ENCODE measurements around the gene MN1.

GRCh38 chr22:27811778-27812177, 10.2 kb upstream of the MN1 start:
- TF ChIP-seq POLR2A (IDR thresholded peaks at IDR 0.05; ENCODE audit: low read length) (no peak), CBX2 (IDR thresholded peaks at IDR 0.05; ENCODE audit: borderline replicate concordance, low read depth) (no peak), CBX8 (IDR thresholded peaks at IDR 0.05) (no peak), KDM1A (IDR thresholded peaks at IDR 0.05; ENCODE audit: low read depth) (no peak), POLR2AphosphoS2 (conservative IDR thresholded peaks at IDR 0.05; ENCODE audit: low read length) (no peak), RCOR1 (IDR thresholded peaks at IDR 0.05; ENCODE audit: low read depth, low read length) (no peak), ZFP36 (IDR thresholded peaks at IDR 0.05; ENCODE audit: borderline replicate concordance, partially characterized antibody) (no peak), EP300 (IDR thresholded peaks at IDR 0.05) (no peak), SMC3 (IDR thresholded peaks at IDR 0.05) (no peak), RAD21 (conservative IDR thresholded peaks at IDR 0.05 in 1 of 2, IDR thresholded peaks at IDR 0.05 in 1 of 2) (no peak), RARB (CRISPR knock-in tag; IDR thresholded peaks at IDR 0.05) (no peak), BCL3 (IDR thresholded peaks at IDR 0.05) (no peak)
- TF ChIP-seq, protein P1, sequence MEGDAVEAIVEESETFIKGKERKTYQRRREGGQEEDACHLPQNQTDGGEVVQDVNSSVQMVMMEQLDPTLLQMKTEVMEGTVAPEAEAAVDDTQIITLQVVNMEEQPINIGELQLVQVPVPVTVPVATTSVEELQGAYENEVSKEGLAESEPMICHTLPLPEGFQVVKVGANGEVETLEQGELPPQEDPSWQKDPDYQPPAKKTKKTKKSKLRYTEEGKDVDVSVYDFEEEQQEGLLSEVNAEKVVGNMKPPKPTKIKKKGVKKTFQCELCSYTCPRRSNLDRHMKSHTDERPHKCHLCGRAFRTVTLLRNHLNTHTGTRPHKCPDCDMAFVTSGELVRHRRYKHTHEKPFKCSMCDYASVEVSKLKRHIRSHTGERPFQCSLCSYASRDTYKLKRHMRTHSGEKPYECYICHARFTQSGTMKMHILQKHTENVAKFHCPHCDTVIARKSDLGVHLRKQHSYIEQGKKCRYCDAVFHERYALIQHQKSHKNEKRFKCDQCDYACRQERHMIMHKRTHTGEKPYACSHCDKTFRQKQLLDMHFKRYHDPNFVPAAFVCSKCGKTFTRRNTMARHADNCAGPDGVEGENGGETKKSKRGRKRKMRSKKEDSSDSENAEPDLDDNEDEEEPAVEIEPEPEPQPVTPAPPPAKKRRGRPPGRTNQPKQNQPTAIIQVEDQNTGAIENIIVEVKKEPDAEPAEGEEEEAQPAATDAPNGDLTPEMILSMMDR (IDR thresholded peaks at IDR 0.05) = no peak
- TF ChIP-seq, protein P2, sequence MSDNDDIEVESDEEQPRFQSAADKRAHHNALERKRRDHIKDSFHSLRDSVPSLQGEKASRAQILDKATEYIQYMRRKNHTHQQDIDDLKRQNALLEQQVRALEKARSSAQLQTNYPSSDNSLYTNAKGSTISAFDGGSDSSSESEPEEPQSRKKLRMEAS (IDR thresholded peaks at IDR 0.05) = no peak

Measured in A549 (cell line).